Endothelial cell of umbilical vein (primary cell): ENCODE data around the gene PNKD. TPM values are rescaled to one million over a fixed set of nuclear protein-coding genes. Genes with fewer than 3 reads are reported as not detected.

Experiments used
- BruUV-seq: library from RNA; stranded (reverse); fragments of 400-500 nt; replicated peaks from 2 replicates; lab custom pipeline; 2021; lab: Mats Ljungman, UMichigan
- CTCF ChIA-PET: fragments of 300-600, 350-600 bp; sonication (Branson Sonifier 250); formaldehyde crosslinking; loops from one replicate; lab custom pipeline; 2021; ENCODE audit warnings: antibody characterized with exemption, inconsistent platforms; lab: Charles Lee
- POLR2A ChIA-PET: fragments of 300-600, 350-600 bp; sonication (Branson Sonifier 250); formaldehyde crosslinking; loops from one replicate; lab custom pipeline; 2021; ENCODE audit warnings: antibody characterized with exemption, inconsistent platforms; lab: Charles Lee
- DNase-seq: peaks from one replicate; pipeline ENCODE4 v3.0.0-alpha.2; 2011; ENCODE audit warnings: low read depth, low spot score
- FAIRE-seq: peaks from 2 replicates; lab custom pipeline; 2011; peaks lifted over from hg19 to GRCh38; lab: Jason Lieb, UNC
- H2AFZ ChIP-seq: 2 replicates; pipeline ENCODE4 v1.6.0; 2012; ENCODE audit warnings: low read depth, low read length, control low read depth, inconsistent platforms
- H3K27ac ChIP-seq: 2 replicates; pipeline ENCODE4 v1.5.1; 2011; ENCODE audit warnings: low read depth, mild to moderate bottlenecking, control low read depth, low read length, moderate library complexity; ENCODE audit not compliant: insufficient read depth
- H3K27me3 ChIP-seq, 2 experiments: 2 replicates each; pipeline versions ENCODE4 v1.6.0 to v1.6.1; 2011; ENCODE audit warnings: low read length in 2 of 2, mixed read lengths in 1 of 2; ENCODE audit not compliant: control insufficient read depth in 2 of 2, insufficient read depth in 2 of 2
- H3K36me3 ChIP-seq, 2 experiments: 2 replicates in 1 of 2; 3 replicates in 1 of 2; pipeline ENCODE4 v1.5.1; 2011; ENCODE audit warnings: low read length in 2 of 2, mild to moderate bottlenecking in 1 of 2, moderate library complexity in 1 of 2; ENCODE audit not compliant: control insufficient read depth in 2 of 2, insufficient read depth in 2 of 2; ENCODE audit errors: extremely low read depth in 1 of 2
- H3K4me1 ChIP-seq: 3 replicates; pipeline ENCODE4 v1.5.1; 2011; ENCODE audit warnings: mild to moderate bottlenecking, low read length; ENCODE audit not compliant: control insufficient read depth, insufficient read depth; ENCODE audit errors: extremely low read depth
- H3K4me2 ChIP-seq: 2 replicates; pipeline ENCODE4 v1.6.1; 2011; ENCODE audit warnings: low read length, control low read depth, mixed read lengths; ENCODE audit not compliant: insufficient read depth
- H3K4me3 ChIP-seq, 3 experiments: fragments of 200-600 bp in 1 of 3; sonication (generic), shearing (Covaris generic) in 1 of 3; replicated peaks in 1 of 3; 2 replicates each; pipeline ENCODE4 v1.5.1; 2011 to 2016; ENCODE audit warnings: control low read depth in 3 of 3, low read length in 3 of 3, mild to moderate bottlenecking in 2 of 3, inconsistent platforms in 1 of 3, low read depth in 1 of 3, moderate library complexity in 1 of 3; ENCODE audit not compliant: insufficient read depth in 1 of 3
- H3K79me2 ChIP-seq: 2 replicates; pipeline ENCODE4 v1.6.0; 2012; ENCODE audit warnings: low read length, inconsistent platforms; ENCODE audit not compliant: control insufficient read depth, insufficient read depth
- H3K9ac ChIP-seq: replicated peaks from 2 replicates; pipeline ENCODE3; 2011; ENCODE audit warnings: low read length, control low read depth; ENCODE audit not compliant: insufficient read depth; ENCODE audit errors: extremely low read depth
- H3K9me1 ChIP-seq: replicated peaks from 3 replicates; pipeline ENCODE4 v1.6.0; 2011; ENCODE audit warnings: mild to moderate bottlenecking, low read length; ENCODE audit not compliant: control insufficient read depth, insufficient read depth; ENCODE audit errors: extremely low read depth
- H3K9me3 ChIP-seq: replicated peaks from 2 replicates; pipeline ENCODE4 v1.5.1; 2012; ENCODE audit warnings: low read length, inconsistent platforms; ENCODE audit not compliant: control insufficient read depth, insufficient read depth
- H4K20me1 ChIP-seq: replicated peaks from 2 replicates; pipeline ENCODE3; 2011; ENCODE audit warnings: mild to moderate bottlenecking, low read length; ENCODE audit not compliant: control insufficient read depth, insufficient read depth; ENCODE audit errors: extremely low read depth
- EZH2 ChIP-seq: IDR thresholded peaks from 2 replicates; pipeline ENCODE4 v1.6.1; 2012; ENCODE audit warnings: borderline replicate concordance, low read depth, mild to moderate bottlenecking, moderate library complexity, low read length, inconsistent platforms; ENCODE audit not compliant: severe bottlenecking
- FOS ChIP-seq: IDR thresholded peaks from 2 replicates; pipeline ENCODE4 v1.6.1; 2011; ENCODE audit warnings: mild to moderate bottlenecking, low read length, moderate library complexity, borderline replicate concordance; ENCODE audit not compliant: insufficient read depth
- GATA2 ChIP-seq: IDR thresholded peaks from 2 replicates; pipeline ENCODE4 v1.7.0; 2011; ENCODE audit warnings: low read depth, mild to moderate bottlenecking, moderate library complexity, mixed read lengths, low read length; ENCODE audit not compliant: insufficient read length, insufficient read depth
- JUN ChIP-seq: IDR thresholded peaks from 2 replicates; pipeline ENCODE4 v1.6.1; 2011; ENCODE audit warnings: borderline replicate concordance, low read depth; ENCODE audit not compliant: insufficient read length, insufficient read depth
- MAX ChIP-seq: IDR thresholded peaks from 2 replicates; pipeline ENCODE4 v1.6.1; 2011; ENCODE audit not compliant: insufficient read depth, insufficient read length
- MYC ChIP-seq: IDR thresholded peaks from one replicate; pipeline ENCODE4 v1.6.1; 2011; ENCODE audit warnings: mild to moderate bottlenecking, low read depth, low read length
- POLR2A ChIP-seq: IDR thresholded peaks from 2 replicates; pipeline ENCODE4 v1.6.1; 2012; ENCODE audit warnings: low read depth, mild to moderate bottlenecking, control low read depth, low read length
- POLR2AphosphoS5 ChIP-seq: IDR thresholded peaks from 2 replicates; pipeline ENCODE4 v1.6.1; 2012; ENCODE audit warnings: low read depth, mild to moderate bottlenecking, control low read depth, low read length, moderate library complexity; ENCODE audit not compliant: insufficient read depth
- dilution Hi-C: fragments of 300-500 bp; cut with MboI; formaldehyde crosslinking; loops from one replicate; pipeline ENCODE4 v1.15.0; 2019; ENCODE audit warnings: low sequenced_read_pairs; ENCODE audit not compliant: extremely low pct_ligation_motif_present
- intact Hi-C: fragments of 100-400 bp; cut with micrococcal nuclease; formaldehyde crosslinking; loops from one replicate; pipeline ENCODE4 v1.10.0; 2022
- polyA plus RNA-seq, 4 experiments: library from polyadenylated mRNA; depleted of rRNA in 3 of 4; stranded (reverse) in 3 of 4; unstranded in 1 of 4; fragments of >200 nt; gene quantifications; 2 replicates each; pipeline versions ENCODE4 v1.2.1 to v1.2.3, GENCODE V29; 2011 to 2012; ENCODE audit warnings: missing spikeins in 1 of 4
- total RNA-seq: library from RNA; stranded (reverse); gene quantifications from 2 replicates; pipeline ENCODE4 v1.2.3, GENCODE V29; 2021
- TF ChIP-seq, protein P1 (sequence below), 2 donors: IDR thresholded peaks; 1 replicate in 1 of 2; 2 replicates in 1 of 2; pipeline ENCODE4 v1.5.1; 2011; ENCODE audit warnings: low read length in 2 of 2, mild to moderate bottlenecking in 2 of 2, moderate library complexity in 2 of 2, control low read depth in 1 of 2, inconsistent platforms in 1 of 2, low read depth in 1 of 2; ENCODE audit not compliant: insufficient read depth in 1 of 2; ENCODE audit errors: extremely low read depth in 1 of 2

Gene PNKD
- total and polyA plus RNA-seq, 2 donors (not counting 3 experiments of a cell fraction or from before 2014, with no cell fraction given), result 56.1 to 88.3 TPM

DNA sequence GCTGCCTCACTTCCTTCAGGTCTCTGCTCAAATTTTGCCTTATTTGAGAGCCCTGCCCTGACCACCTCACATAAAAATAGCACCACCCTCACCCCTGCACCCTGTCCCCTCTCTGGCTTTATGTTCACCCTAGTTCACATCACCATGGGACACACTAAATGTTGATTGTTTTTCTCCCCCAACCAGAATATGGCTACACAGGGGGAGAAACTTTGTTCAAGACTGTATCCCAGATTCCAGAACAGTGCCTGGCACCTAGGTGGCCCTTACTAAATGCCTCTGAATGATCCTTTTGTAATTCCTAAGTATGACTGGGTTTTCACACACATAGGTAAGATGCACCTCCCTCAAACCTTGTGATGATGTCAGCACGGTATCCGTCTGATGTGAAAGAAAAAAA, 58.0 kb downstream of the PNKD start:
- dilution Hi-C loops, result no loop called here
- H3K9ac ChIP-seq, result no peak overlapping the region
- POLR2A ChIA-PET, result no interaction called here
- no peak overlapping the region for H3K4me2 ChIP-seq
- no peak for TF ChIP-seq POLR2AphosphoS5
- TF ChIP-seq, protein P1, sequence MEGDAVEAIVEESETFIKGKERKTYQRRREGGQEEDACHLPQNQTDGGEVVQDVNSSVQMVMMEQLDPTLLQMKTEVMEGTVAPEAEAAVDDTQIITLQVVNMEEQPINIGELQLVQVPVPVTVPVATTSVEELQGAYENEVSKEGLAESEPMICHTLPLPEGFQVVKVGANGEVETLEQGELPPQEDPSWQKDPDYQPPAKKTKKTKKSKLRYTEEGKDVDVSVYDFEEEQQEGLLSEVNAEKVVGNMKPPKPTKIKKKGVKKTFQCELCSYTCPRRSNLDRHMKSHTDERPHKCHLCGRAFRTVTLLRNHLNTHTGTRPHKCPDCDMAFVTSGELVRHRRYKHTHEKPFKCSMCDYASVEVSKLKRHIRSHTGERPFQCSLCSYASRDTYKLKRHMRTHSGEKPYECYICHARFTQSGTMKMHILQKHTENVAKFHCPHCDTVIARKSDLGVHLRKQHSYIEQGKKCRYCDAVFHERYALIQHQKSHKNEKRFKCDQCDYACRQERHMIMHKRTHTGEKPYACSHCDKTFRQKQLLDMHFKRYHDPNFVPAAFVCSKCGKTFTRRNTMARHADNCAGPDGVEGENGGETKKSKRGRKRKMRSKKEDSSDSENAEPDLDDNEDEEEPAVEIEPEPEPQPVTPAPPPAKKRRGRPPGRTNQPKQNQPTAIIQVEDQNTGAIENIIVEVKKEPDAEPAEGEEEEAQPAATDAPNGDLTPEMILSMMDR (IDR thresholded peaks at IDR 0.05; ENCODE audit: extremely low read depth in 1 of 2, insufficient read depth in 1 of 2, low read depth in 1 of 2, low read length in 2 of 2), result no peak
- TF ChIP-seq EZH2, result no peak
- intact Hi-C loops, result no loop called here
- no peak overlapping the region for H3K27ac ChIP-seq
- CTCF ChIA-PET, result no interaction called here
- no peaks in the 10 kb centered on the region for H3K79me2 ChIP-seq
- no peaks in the 10 kb centered on the region for H3K27me3 ChIP-seq
- FAIRE-seq (no peak), DNase-seq (no peak)
- H3K36me3 ChIP-seq, result no peaks in the 10 kb centered on the region
- no peaks in the 10 kb centered on the region for H3K9me3 ChIP-seq
- no peaks in the 10 kb centered on the region for H3K9me1 ChIP-seq
- no peak overlapping the region for H2AFZ ChIP-seq
- peaks cover 11% of the 10 kb centered on the region for H3K4me1 ChIP-seq
- H3K4me3 ChIP-seq, result no peak overlapping the region
- no TSS peak for BruUV-seq
- no peaks in the 10 kb centered on the region for H4K20me1 ChIP-seq

- Histone ChIP-seq H3K9ac (no peak overlapping the region), H3K27me3 (no peaks in the 10 kb centered on the region), H3K4me1 (peaks cover 3% of the 10 kb centered on the region), H3K9me3 (no peaks in the 10 kb centered on the region), H4K20me1 (no peaks in the 10 kb centered on the region), H3K27ac (no peak overlapping the region), H3K4me2 (no peak overlapping the region), H2AFZ (no peak overlapping the region), H3K9me1 (no peaks in the 10 kb centered on the region), H3K4me3 (no peak overlapping the region), H3K36me3 (no peaks in the 10 kb centered on the region), H3K79me2 (no peaks in the 10 kb centered on the region)
- intact Hi-C loops (no loop called here), dilution Hi-C loops (no loop called here)
- POLR2A ChIA-PET, result no interaction called here
- CTCF ChIA-PET, result interaction anchor here (1.1 kb wide), 1 partner anchor 27 kb away, joined by 4 read pairs; the partner anchor contains the start of gene CATIP
- BruUV-seq, result no TSS peak
- DNase-seq (no peak), FAIRE-seq (no peak)
- no peak for TF ChIP-seq EZH2
- no peak for TF ChIP-seq JUN
- no peak for TF ChIP-seq FOS
- TF ChIP-seq MYC, result no peak
- no peak for TF ChIP-seq GATA2
- TF ChIP-seq POLR2AphosphoS5, result no peak
- TF ChIP-seq POLR2A, result no peak
- TF ChIP-seq, protein P1 (IDR thresholded peaks at IDR 0.05; ENCODE audit: extremely low read depth in 1 of 2, insufficient read depth in 1 of 2, low read depth in 1 of 2, low read length in 2 of 2), result no peak
- no peak for TF ChIP-seq MAX
Observed at GRCh38 chr2:218329027-218329825, 58.9 kb downstream of the PNKD start.
